ENCODE data around the gene OGT. TPM values are rescaled to one million over a fixed set of nuclear protein-coding genes. Genes with fewer than 3 reads are reported as not detected.
A peak's percentile ranks its signal among the peaks of the same experiment; 100 is the strongest.

Gene OGT
- polyA plus RNA-seq, 3 donors: 11.7 to 310 (median 14.0) TPM

- Histone ChIP-seq H3K4me2 (replicated peaks; ENCODE audit: extremely low read depth, low read length, poor library complexity, severe bottlenecking) (peak overlapping the region; percentile 44), H3K36me3 (replicated peaks in 1 of 2; ENCODE audit: control insufficient read depth in 1 of 2, insufficient read depth in 2 of 2, low read length in 2 of 2) (peaks cover 35 to 45% of the 10 kb centered on the region in 2 donors), H3K4me3 (replicated peaks in 1 of 3; ENCODE audit: low read depth in 2 of 3, low read length in 3 of 3) (peak overlapping the region in 1 of 3 experiments; percentile 39), H4K20me1 (ENCODE audit: insufficient read depth, low read length) (peaks cover 93% of the 10 kb centered on the region), H3K9me3 (replicated peaks in 1 of 2; ENCODE audit: control insufficient read depth in 1 of 2, insufficient read depth in 1 of 2, low read length in 2 of 2) (no peaks in the 10 kb centered on the region), H3K27ac (ENCODE audit: low read depth in 1 of 2, low read length in 2 of 2) (peak overlapping the region in 1 of 2 donors; percentile 68), H3K27me3 (ENCODE audit: control insufficient read depth in 2 of 2, insufficient read depth in 2 of 2, low read length in 2 of 2) (no peaks in the 10 kb centered on the region), H3K9ac (ENCODE audit: insufficient read depth, low read length, poor library complexity, severe bottlenecking) (no peak overlapping the region), H3K4me1 (ENCODE audit: control insufficient read depth in 1 of 2, insufficient read depth in 2 of 2, low read length in 2 of 2) (peaks cover 49 to 53% of the 10 kb centered on the region in 2 donors), H3K79me2 (ENCODE audit: insufficient read depth, low read length) (peaks cover 91% of the 10 kb centered on the region), H2AFZ (ENCODE audit: insufficient read depth, low read depth, low read length, poor library complexity, severe bottlenecking) (no peak overlapping the region)
- H3K4me3 Mint-ChIP-seq: no peak overlapping the region
- no peaks in the 10 kb centered on the region for H3K9me3 Mint-ChIP-seq
- peak overlapping the region in 6 of 7 donors; percentile 84 to 92 (median 91) for H3K27ac Mint-ChIP-seq
- peaks cover 0 to 2% (median 0%) of the 10 kb centered on the region in 3 donors for H3K27me3 Mint-ChIP-seq (ENCODE audit: low read depth in 3 of 3)
- peak in 2 of 3 donors; percentile 12 to 20 for DNase-seq
- H3K36me3 Mint-ChIP-seq: peaks cover 31 to 32% of the 10 kb centered on the region in 2 donors
- intact Hi-C loops (cut with micrococcal nuclease): loop anchor here in 1 of 2 donors (10.0 kb wide), 1 partner anchor 48 kb away; no protein-coding TSS in a partner anchor
- no CpG with 5 or more reads among the region's 1 CpG for WGBS (ENCODE audit: insufficient coverage)
- H3K4me1 Mint-ChIP-seq: peaks cover 54% of the 10 kb centered on the region
- no peak for TF ChIP-seq CTCF (IDR thresholded peaks at IDR 0.05)
These were observed 9.5 kb downstream of the OGT start for GRCh38 chrX:71542411-71542810.

- intact Hi-C loops (cut with micrococcal nuclease): loop anchor here in 1 of 2 donors (10.0 kb wide), 1 partner anchor 48 kb away; no protein-coding TSS in a partner anchor
- H3K27me3 Mint-ChIP-seq (ENCODE audit: low read depth in 3 of 3): peaks cover 0 to 2% (median 0%) of the 10 kb centered on the region in 3 donors
- peak overlapping the region in 3 of 7 donors; percentile 50 to 91 (median 83) for H3K27ac Mint-ChIP-seq
- WGBS (ENCODE audit: insufficient coverage): no CpG with 5 or more reads among the region's 2 CpGs
- Histone ChIP-seq H3K36me3 (replicated peaks in 1 of 2; ENCODE audit: control insufficient read depth in 1 of 2, insufficient read depth in 2 of 2, low read length in 2 of 2) (peaks cover 38 to 46% of the 10 kb centered on the region in 2 donors), H3K9me3 (replicated peaks in 1 of 2; ENCODE audit: control insufficient read depth in 1 of 2, insufficient read depth in 1 of 2, low read length in 2 of 2) (no peaks in the 10 kb centered on the region), H2AFZ (ENCODE audit: insufficient read depth, low read depth, low read length, poor library complexity, severe bottlenecking) (no peak overlapping the region), H4K20me1 (ENCODE audit: insufficient read depth, low read length) (peaks cover 93% of the 10 kb centered on the region), H3K27ac (ENCODE audit: low read depth in 1 of 2, low read length in 2 of 2) (peak overlapping the region in 1 of 2 donors; percentile 68), H3K27me3 (ENCODE audit: control insufficient read depth in 2 of 2, insufficient read depth in 2 of 2, low read length in 2 of 2) (no peaks in the 10 kb centered on the region), H3K4me3 (replicated peaks in 1 of 3; ENCODE audit: low read depth in 2 of 3, low read length in 3 of 3) (no peak overlapping the region), H3K9ac (ENCODE audit: insufficient read depth, low read length, poor library complexity, severe bottlenecking) (no peak overlapping the region), H3K4me1 (ENCODE audit: control insufficient read depth in 1 of 2, insufficient read depth in 2 of 2, low read length in 2 of 2) (peaks cover 47 to 50% of the 10 kb centered on the region in 2 donors), H3K4me2 (replicated peaks; ENCODE audit: extremely low read depth, low read length, poor library complexity, severe bottlenecking) (no peak overlapping the region), H3K79me2 (ENCODE audit: insufficient read depth, low read length) (peaks cover 91% of the 10 kb centered on the region)
- no peak for TF ChIP-seq CTCF (IDR thresholded peaks at IDR 0.05)
- no peak overlapping the region for H3K4me3 Mint-ChIP-seq
- peaks cover 29 to 36% of the 10 kb centered on the region in 2 donors for H3K36me3 Mint-ChIP-seq
- H3K4me1 Mint-ChIP-seq: peaks cover 51% of the 10 kb centered on the region
- H3K9me3 Mint-ChIP-seq: no peaks in the 10 kb centered on the region
- no peak for DNase-seq
These were observed 9.9 kb downstream of the OGT start for GRCh38 chrX:71542825-71543224.
